Hepatocyte (in vitro differentiated cells): ENCODE measurements around the gene TEX261. TPM values are rescaled to one million over a fixed set of nuclear protein-coding genes. Genes with fewer than 3 reads are reported as not detected.

Experiments used
- DNase-seq: peaks from one replicate; pipeline ENCODE4 v3.0.0-alpha.2; 2016; ENCODE audit warnings: low spot score
- H2AFZ ChIP-seq: fragments of 200-600 bp; sonication (generic); 2 replicates; pipeline ENCODE4 v1.6.0; 2016; ENCODE audit warnings: antibody characterized with exemption, mild to moderate bottlenecking
- H3K27ac ChIP-seq: fragments of 200-600 bp; sonication (generic); 2 replicates; pipeline ENCODE4 v1.5.1; 2016; ENCODE audit warnings: mild to moderate bottlenecking
- H3K27me3 ChIP-seq: fragments of 200-600 bp; sonication (generic); 2 replicates; pipeline ENCODE4 v1.6.1; 2016
- H3K36me3 ChIP-seq: fragments of 200-600 bp; sonication (generic); replicated peaks from 2 replicates; pipeline ENCODE4 v1.5.1; 2016; ENCODE audit warnings: low read depth; ENCODE audit not compliant: insufficient read depth
- H3K4me1 ChIP-seq: fragments of 200-600 bp; sonication (generic); 2 replicates; pipeline ENCODE4 v1.5.1; 2016; ENCODE audit warnings: mild to moderate bottlenecking, moderate library complexity; ENCODE audit not compliant: insufficient read depth
- H3K4me2 ChIP-seq: fragments of 200-600 bp; sonication (generic); 2 replicates; pipeline ENCODE4 v1.6.0; 2016
- H3K4me3 ChIP-seq: fragments of 200-600 bp; sonication (generic); 2 replicates; pipeline ENCODE4 v1.5.1; 2016; ENCODE audit warnings: mild to moderate bottlenecking
- H3K79me2 ChIP-seq: fragments of 200-600 bp; sonication (generic); 2 replicates; pipeline ENCODE4 v1.6.0; 2017; ENCODE audit warnings: mild to moderate bottlenecking
- H3K9me2 ChIP-seq: fragments of 200-600 bp; sonication (generic); replicated peaks from 2 replicates; pipeline ENCODE4 v1.6.0; 2017; ENCODE audit warnings: mild to moderate bottlenecking; ENCODE audit not compliant: insufficient read depth
- H3K9me3 ChIP-seq: fragments of 200-600 bp; sonication (generic); 2 replicates; pipeline ENCODE4 v1.5.1; 2016; ENCODE audit warnings: low read depth, mild to moderate bottlenecking
- H4K20me1 ChIP-seq: fragments of 200-600 bp; sonication (generic); 2 replicates; pipeline ENCODE4 v1.6.0; 2016; ENCODE audit warnings: mild to moderate bottlenecking; ENCODE audit not compliant: insufficient read depth, poor library complexity, severe bottlenecking
- CTCF ChIP-seq: fragments of 200-600 bp; sonication (generic); IDR thresholded peaks from 2 replicates; pipeline ENCODE4 v1.5.1; 2016; ENCODE audit warnings: antibody characterized with exemption, mild to moderate bottlenecking; ENCODE audit not compliant: poor library complexity
- EZH2 ChIP-seq: fragments of 200-600 bp; sonication (generic); IDR thresholded peaks from 2 replicates; pipeline ENCODE4 v1.6.1; 2016; ENCODE audit warnings: antibody characterized with exemption, mild to moderate bottlenecking, borderline replicate concordance
- EZH2phosphoT487 ChIP-seq: fragments of 200-600 bp; sonication (generic); IDR thresholded peaks from one replicate; pipeline ENCODE4 v1.6.1; 2018; ENCODE audit warnings: antibody characterized with exemption, mild to moderate bottlenecking, low read depth, moderate library complexity; ENCODE audit not compliant: unreplicated experiment, severe bottlenecking
- WGBS: methylation state at CpG from one replicate; pipeline ENCODE4 v1.1.6; 2016; ENCODE audit warnings: low lambda C conversion rate; ENCODE audit errors: missing lambda C conversion rate; 5-methylcytosine and 5-hydroxymethylcytosine counted together
- polyA plus RNA-seq: library from polyadenylated mRNA; unstranded; fragments of >200 nt; fragmentation: Nextera tagmentation; extraction: Ambion mirVana; gene quantifications from 2 replicates; pipeline ENCODE4 v1.2.1, GENCODE V29; 2016
- total RNA-seq: library from RNA; depleted of rRNA; stranded (reverse); fragments of >200 nt; gene quantifications from 2 replicates; pipeline ENCODE4 v1.2.3, GENCODE V29; 2014

The TEX261 gene
- total and polyA plus RNA-seq, 2 experiments from 2014 or later: 41.5 to 81.0 TPM

GRCh38 chr2:70974592-70974991, 20.1 kb downstream of the TEX261 start:
- H2AFZ ChIP-seq: no peak overlapping the region
- 90% methylated on average over 3 of the region's 3 CpGs for WGBS
- no peak overlapping the region for H3K27ac ChIP-seq
- H3K79me2 ChIP-seq: no peaks in the 10 kb centered on the region
- TF ChIP-seq EZH2 (no peak), CTCF (no peak), EZH2phosphoT487 (no peak)
- no peak overlapping the region for H3K4me2 ChIP-seq
- H3K4me1 ChIP-seq: peaks cover 17% of the 10 kb centered on the region
- H3K9me2 ChIP-seq: no peaks in the 10 kb centered on the region
- no peaks in the 10 kb centered on the region for H3K36me3 ChIP-seq
- no peak for DNase-seq
- H4K20me1 ChIP-seq: no peaks in the 10 kb centered on the region
- H3K27me3 ChIP-seq: peaks cover 10% of the 10 kb centered on the region
- H3K4me3 ChIP-seq: no peak overlapping the region
- no peaks in the 10 kb centered on the region for H3K9me3 ChIP-seq

- no peak overlapping the region for H3K4me3 ChIP-seq
- WGBS: 66% methylated on average over 4 of the region's 4 CpGs
- TF ChIP-seq EZH2phosphoT487: no peak
- TF ChIP-seq EZH2: no peak
- TF ChIP-seq CTCF: no peak
Observed at GRCh38 chr2:70967189-70967588, 27.5 kb downstream of the TEX261 start.

GRCh38 chr2:70966681-70967080, 28.0 kb downstream of the TEX261 start:
- Histone ChIP-seq H4K20me1 (no peaks in the 10 kb centered on the region), H3K27ac (no peak overlapping the region), H3K9me2 (no peaks in the 10 kb centered on the region), H2AFZ (no peak overlapping the region), H3K4me2 (no peak overlapping the region), H3K9me3 (no peaks in the 10 kb centered on the region), H3K4me1 (no peaks in the 10 kb centered on the region), H3K4me3 (no peak overlapping the region), H3K79me2 (no peaks in the 10 kb centered on the region), H3K27me3 (peaks cover 67% of the 10 kb centered on the region), H3K36me3 (no peaks in the 10 kb centered on the region)
- TF ChIP-seq EZH2phosphoT487: no peak
- WGBS: 55% methylated on average over 4 of the region's 4 CpGs
- no peak for DNase-seq

More at GRCh38 chr2:70967189-70967588, 27.5 kb downstream of the TEX261 start:
- H2AFZ ChIP-seq: no peak overlapping the region
- no peaks in the 10 kb centered on the region for H3K9me3 ChIP-seq
- no peak for DNase-seq
- no peak overlapping the region for H3K4me2 ChIP-seq
- H3K4me1 ChIP-seq: no peaks in the 10 kb centered on the region
- no peaks in the 10 kb centered on the region for H3K9me2 ChIP-seq
- H3K36me3 ChIP-seq: no peaks in the 10 kb centered on the region
- no peaks in the 10 kb centered on the region for H4K20me1 ChIP-seq
- H3K27me3 ChIP-seq: peaks cover 64% of the 10 kb centered on the region
- no peak overlapping the region for H3K27ac ChIP-seq
- H3K79me2 ChIP-seq: no peaks in the 10 kb centered on the region

- no peak overlapping the region for H3K4me3 ChIP-seq
- no peaks in the 10 kb centered on the region for H3K79me2 ChIP-seq
- TF ChIP-seq CTCF (no peak), EZH2phosphoT487 (no peak), EZH2 (no peak)
- peak; percentile 1 for DNase-seq
- H3K36me3 ChIP-seq: no peaks in the 10 kb centered on the region
- peak overlapping the region; percentile 95 for H3K4me2 ChIP-seq
- H3K27ac ChIP-seq: no peak overlapping the region
- no peak overlapping the region for H2AFZ ChIP-seq
- H3K4me1 ChIP-seq: no peaks in the 10 kb centered on the region
- H3K27me3 ChIP-seq: peaks cover 66% of the 10 kb centered on the region
- 75% methylated on average over 14 of the region's 14 CpGs for WGBS
- H3K9me3 ChIP-seq: no peaks in the 10 kb centered on the region
- no peaks in the 10 kb centered on the region for H3K9me2 ChIP-seq
- H4K20me1 ChIP-seq: no peaks in the 10 kb centered on the region
Observed at GRCh38 chr2:70965506-70965905, 29.2 kb downstream of the TEX261 start.
